ENCODE data around the gene LHX2.
A peak's percentile ranks its signal among the peaks of the same experiment; 100 is the strongest.

LHX2 gene

GRCh38 chr9:124042201-124042721 is 30.7 kb downstream of the LHX2 start:
- DNase-seq, result no peak
- Histone ChIP-seq H3K27me3 (replicated peaks) (peaks cover 66% of the 10 kb centered on the region), H3K27ac (no peak overlapping the region), H3K4me3 (ENCODE audit: low read depth, low read length) (no peak overlapping the region), H3K36me3 (replicated peaks) (no peaks in the 10 kb centered on the region)
- TF ChIP-seq CTCF (IDR thresholded peaks at IDR 0.05; ENCODE audit: low read depth, low read length, missing control alignments), result no peak
- in situ Hi-C loops (cut with HindIII; ENCODE audit: low pct_ligation_motif_present, low sequenced_read_pairs), result no loop called here

DNA sequence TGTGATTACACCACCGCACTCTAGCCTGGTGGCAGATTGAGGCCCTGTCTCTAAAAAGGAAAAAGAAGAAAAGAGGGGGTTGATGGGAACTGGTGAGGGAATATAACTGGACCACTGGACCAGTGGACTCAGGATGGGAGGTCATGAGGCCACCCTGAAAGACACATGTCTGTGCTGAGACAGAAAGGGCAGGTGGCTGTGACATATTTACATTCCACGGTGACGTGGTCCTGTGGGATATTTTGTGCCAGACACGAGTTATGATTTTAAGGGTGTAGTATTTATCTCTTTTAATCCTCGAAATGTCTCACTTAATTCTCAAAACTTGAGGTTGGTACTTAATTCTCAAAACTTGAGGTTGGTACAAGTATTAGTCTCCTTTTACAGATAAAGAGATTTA is 32.9 kb downstream of the LHX2 start:
- peaks cover 64% of the 10 kb centered on the region for H3K27me3 ChIP-seq (replicated peaks)
- no peak overlapping the region for H3K4me3 ChIP-seq (ENCODE audit: low read depth, low read length)
- in situ Hi-C loops (cut with HindIII; ENCODE audit: low pct_ligation_motif_present, low sequenced_read_pairs), result no loop called here
- no peaks in the 10 kb centered on the region for H3K36me3 ChIP-seq (replicated peaks)
- no peak for TF ChIP-seq CTCF (IDR thresholded peaks at IDR 0.05; ENCODE audit: low read depth, low read length, missing control alignments)
- no peak overlapping the region for H3K27ac ChIP-seq
- DNase-seq, result no peak

DNA sequence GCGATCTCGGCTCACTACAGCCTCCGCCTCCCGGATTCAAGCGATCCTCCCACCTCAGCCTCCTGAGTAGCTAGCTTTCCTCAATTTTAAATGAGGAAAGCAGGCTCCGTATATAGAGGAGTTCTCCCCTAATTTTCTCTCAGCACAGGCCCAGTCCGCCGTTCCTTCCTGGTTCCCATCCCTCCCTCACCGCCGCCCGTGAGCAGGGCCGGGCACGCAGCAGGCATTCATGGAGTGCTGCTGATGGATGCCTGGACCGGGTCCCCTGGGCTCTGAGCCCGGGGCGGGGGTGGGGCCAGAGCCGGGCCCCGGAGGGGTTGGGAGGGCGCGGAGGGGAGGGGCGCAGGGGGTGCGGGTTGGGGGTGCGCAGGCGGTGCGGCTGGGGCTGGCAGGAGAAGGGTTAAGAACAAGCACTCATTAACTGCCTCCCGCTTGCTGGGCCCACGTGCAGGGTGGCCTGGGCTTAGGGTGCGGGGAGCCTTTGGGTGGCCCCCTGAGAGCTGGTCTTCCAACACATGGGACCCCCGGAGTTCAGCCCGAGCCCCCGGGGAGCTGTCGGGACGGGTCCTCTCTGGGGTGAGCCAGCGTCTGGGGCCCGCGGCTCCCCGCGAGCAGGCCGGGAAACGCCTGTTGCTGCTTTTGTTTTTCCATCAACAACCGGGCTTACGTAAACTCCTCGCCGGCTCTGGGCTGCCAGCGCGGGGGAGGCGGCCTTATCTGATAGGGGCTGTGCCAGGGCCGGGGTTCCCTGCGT is 33.7 kb downstream of the LHX2 start:
- Histone ChIP-seq H3K36me3 (replicated peaks) (no peaks in the 10 kb centered on the region), H3K27me3 (replicated peaks) (peaks cover 60% of the 10 kb centered on the region), H3K4me3 (ENCODE audit: low read depth, low read length) (peak overlapping the region; percentile 22), H3K27ac (no peak overlapping the region)
- DNase-seq, result peak; percentile 53
- in situ Hi-C loops (cut with HindIII; ENCODE audit: low pct_ligation_motif_present, low sequenced_read_pairs), result no loop called here
- TF ChIP-seq CTCF (IDR thresholded peaks at IDR 0.05; ENCODE audit: low read depth, low read length, missing control alignments), result no peak

DNA sequence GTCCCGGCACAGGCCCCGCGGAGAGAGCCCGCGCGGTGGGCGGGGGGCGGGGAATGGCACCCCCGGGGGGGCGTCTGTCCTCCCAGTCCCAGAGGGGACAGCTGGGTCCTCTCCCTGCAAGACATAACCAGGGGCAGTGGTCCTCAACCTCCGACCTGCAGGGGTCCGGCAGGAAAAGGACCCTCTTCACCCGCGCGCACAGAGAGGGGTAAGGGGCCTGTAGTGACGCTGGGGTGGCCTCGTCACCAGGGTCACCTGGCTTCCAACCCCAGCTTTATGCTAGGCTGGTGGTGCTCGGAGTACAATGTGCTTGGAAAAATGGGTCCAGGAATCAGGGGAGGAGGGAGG is 34.2 kb downstream of the LHX2 start:
- Histone ChIP-seq H3K36me3 (replicated peaks) (no peaks in the 10 kb centered on the region), H3K27me3 (replicated peaks) (peaks cover 63% of the 10 kb centered on the region), H3K4me3 (ENCODE audit: low read depth, low read length) (no peak overlapping the region), H3K27ac (no peak overlapping the region)
- no peak for DNase-seq
- in situ Hi-C loops (cut with HindIII; ENCODE audit: low pct_ligation_motif_present, low sequenced_read_pairs), result no loop called here
- TF ChIP-seq CTCF (IDR thresholded peaks at IDR 0.05; ENCODE audit: low read depth, low read length, missing control alignments), result no peak

DNA sequence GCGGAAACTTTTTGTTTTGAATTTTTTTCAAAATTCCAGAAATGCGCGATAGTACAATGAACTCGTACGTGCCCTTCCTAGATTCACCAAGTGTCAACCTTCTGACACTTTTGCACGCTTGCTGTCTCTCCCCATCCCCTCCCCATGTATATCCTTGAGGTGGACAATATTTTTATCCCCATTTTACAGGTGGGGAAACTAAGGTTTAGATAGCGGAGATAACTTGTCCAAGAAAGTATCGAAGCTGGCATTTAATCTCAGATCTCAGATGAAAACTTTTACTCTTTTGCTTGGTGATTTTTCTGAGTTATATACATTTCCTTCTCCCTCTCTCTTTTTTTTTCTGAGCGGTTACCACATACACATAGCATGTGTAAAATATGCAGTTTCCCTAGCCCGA is 34.6 kb downstream of the LHX2 start:
- no peak for DNase-seq
- Histone ChIP-seq H3K4me3 (ENCODE audit: low read depth, low read length) (no peak overlapping the region), H3K36me3 (replicated peaks) (no peaks in the 10 kb centered on the region), H3K27me3 (replicated peaks) (peaks cover 63% of the 10 kb centered on the region), H3K27ac (no peak overlapping the region)
- no peak for TF ChIP-seq CTCF (IDR thresholded peaks at IDR 0.05; ENCODE audit: low read depth, low read length, missing control alignments)
- in situ Hi-C loops (cut with HindIII; ENCODE audit: low pct_ligation_motif_present, low sequenced_read_pairs), result no loop called here

DNA sequence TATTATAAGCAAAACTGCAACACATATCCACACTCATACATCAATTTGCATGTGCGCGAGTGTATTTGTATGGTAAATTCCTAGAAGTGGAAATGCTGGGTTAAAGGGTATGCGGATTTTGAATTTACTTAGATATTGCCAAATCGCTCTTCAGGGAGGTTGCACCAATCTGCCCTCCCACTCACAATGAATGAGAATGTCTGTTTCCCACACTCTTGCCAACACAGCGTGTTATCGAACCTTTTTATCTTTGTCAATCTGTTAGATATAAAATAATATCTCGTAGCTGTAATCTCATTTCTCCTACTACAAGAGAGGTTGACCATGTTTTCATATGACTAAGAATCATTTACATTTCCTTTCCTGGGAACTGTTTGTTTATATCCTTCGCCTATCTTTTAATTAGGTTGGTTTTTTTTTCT is 35.7 kb downstream of the LHX2 start:
- Histone ChIP-seq H3K36me3 (replicated peaks) (no peaks in the 10 kb centered on the region), H3K27me3 (replicated peaks) (peaks cover 62% of the 10 kb centered on the region), H3K27ac (no peak overlapping the region), H3K4me3 (ENCODE audit: low read depth, low read length) (no peak overlapping the region)
- TF ChIP-seq CTCF (IDR thresholded peaks at IDR 0.05; ENCODE audit: low read depth, low read length, missing control alignments), result no peak
- DNase-seq, result no peak
- in situ Hi-C loops (cut with HindIII; ENCODE audit: low pct_ligation_motif_present, low sequenced_read_pairs), result no loop called here

All from brain microvascular endothelial cell (primary cell).